Measurements from ENCODE around the gene SERPINB7. TPM values are rescaled to one million over a fixed set of nuclear protein-coding genes. Genes with fewer than 3 reads are reported as not detected.

SERPINB7 gene
- total and polyA plus RNA-seq, 2 of the 4 experiments (the other 2 are of a cell fraction) = 79.9 to 100 TPM

DNA sequence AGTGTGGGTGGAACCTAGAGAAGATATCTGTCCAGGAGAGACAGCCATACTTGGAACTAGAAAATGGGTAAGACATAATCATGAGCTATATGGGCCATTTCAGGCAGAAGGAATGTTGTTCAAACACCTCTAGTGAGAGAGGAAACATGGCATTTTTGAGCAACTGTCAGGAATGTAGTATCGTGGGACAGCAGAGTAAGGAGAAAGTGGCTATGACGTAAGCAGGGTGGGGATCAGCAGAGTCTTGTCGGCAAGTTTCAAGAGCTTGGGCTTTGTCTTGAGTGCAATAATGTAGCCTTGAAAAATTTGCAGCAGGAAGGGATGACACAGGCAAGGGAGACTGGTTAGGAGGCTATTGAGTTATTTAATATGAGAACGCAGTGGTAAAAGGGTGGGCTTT lies 20.4 kb downstream of the SERPINB7 start:
- no peaks in the 10 kb centered on the region for H3K36me3 ChIP-seq (ENCODE audit: control insufficient read depth, insufficient read depth, low read length)
- peaks cover 1% of the 10 kb centered on the region; the same call in 1 of the 2 replicates for H3K4me1 ChIP-seq (ENCODE audit: control insufficient read depth, insufficient read depth, low read length)
- no peak overlapping the region for H3K4ac ChIP-seq (ENCODE audit: low read depth, low read length)
- H3K27ac ChIP-seq (ENCODE audit: insufficient read depth, low read length) = no peak overlapping the region
- no peak for TF ChIP-seq MAZ (IDR thresholded peaks at IDR 0.05; ENCODE audit: borderline replicate concordance, low read depth, low read length)
- no peak for TF ChIP-seq MAFK (IDR thresholded peaks at IDR 0.05; ENCODE audit: low read depth, low read length)
- no peak for TF ChIP-seq CHD1 (IDR thresholded peaks at IDR 0.05; ENCODE audit: low read depth, low read length)
- TF ChIP-seq CEBPB (IDR thresholded peaks at IDR 0.05; ENCODE audit: low read depth, low read length) = no peak
- TF ChIP-seq MXI1 (IDR thresholded peaks at IDR 0.05; ENCODE audit: borderline replicate concordance, low read depth, low read length) = no peak
- no peak for TF ChIP-seq BHLHE40 (IDR thresholded peaks at IDR 0.05; ENCODE audit: low read depth, low read length)
- TF ChIP-seq POLR2A (IDR thresholded peaks at IDR 0.05; ENCODE audit: low read depth, low read length) = no peak
- no peak for TF ChIP-seq FOS (IDR thresholded peaks at IDR 0.05; ENCODE audit: low read depth, low read length)
- no peak for TF ChIP-seq CTCF (conservative IDR thresholded peaks at IDR 0.05; ENCODE audit: low read depth, low read length)
- no peak for TF ChIP-seq RFX5 (IDR thresholded peaks at IDR 0.05; ENCODE audit: low read depth, low read length)
- TF ChIP-seq RCOR1 (IDR thresholded peaks at IDR 0.05; ENCODE audit: insufficient replicate concordance, low read length) = no peak
- TF ChIP-seq, protein P1, sequence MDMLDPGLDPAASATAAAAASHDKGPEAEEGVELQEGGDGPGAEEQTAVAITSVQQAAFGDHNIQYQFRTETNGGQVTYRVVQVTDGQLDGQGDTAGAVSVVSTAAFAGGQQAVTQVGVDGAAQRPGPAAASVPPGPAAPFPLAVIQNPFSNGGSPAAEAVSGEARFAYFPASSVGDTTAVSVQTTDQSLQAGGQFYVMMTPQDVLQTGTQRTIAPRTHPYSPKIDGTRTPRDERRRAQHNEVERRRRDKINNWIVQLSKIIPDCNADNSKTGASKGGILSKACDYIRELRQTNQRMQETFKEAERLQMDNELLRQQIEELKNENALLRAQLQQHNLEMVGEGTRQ (IDR thresholded peaks at IDR 0.05; ENCODE audit: low read depth, low read length) = no peak
- TF ChIP-seq NFE2L2 (IDR thresholded peaks at IDR 0.05; ENCODE audit: low read depth, low read length) = no peak
- no peak for TF ChIP-seq SMC3 (IDR thresholded peaks at IDR 0.05; ENCODE audit: low read depth, low read length)
- no peak for TF ChIP-seq RAD21 (IDR thresholded peaks at IDR 0.05; ENCODE audit: low read length)
- TF ChIP-seq, protein P2, sequence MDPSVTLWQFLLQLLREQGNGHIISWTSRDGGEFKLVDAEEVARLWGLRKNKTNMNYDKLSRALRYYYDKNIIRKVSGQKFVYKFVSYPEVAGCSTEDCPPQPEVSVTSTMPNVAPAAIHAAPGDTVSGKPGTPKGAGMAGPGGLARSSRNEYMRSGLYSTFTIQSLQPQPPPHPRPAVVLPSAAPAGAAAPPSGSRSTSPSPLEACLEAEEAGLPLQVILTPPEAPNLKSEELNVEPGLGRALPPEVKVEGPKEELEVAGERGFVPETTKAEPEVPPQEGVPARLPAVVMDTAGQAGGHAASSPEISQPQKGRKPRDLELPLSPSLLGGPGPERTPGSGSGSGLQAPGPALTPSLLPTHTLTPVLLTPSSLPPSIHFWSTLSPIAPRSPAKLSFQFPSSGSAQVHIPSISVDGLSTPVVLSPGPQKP (IDR thresholded peaks at IDR 0.05; ENCODE audit: borderline replicate concordance, low read depth, low read length) = no peak
- H3K23ac ChIP-seq (ENCODE audit: low read depth, low read length) = no peak overlapping the region
- no peak overlapping the region for H3K56ac ChIP-seq (ENCODE audit: extremely low read depth, insufficient read depth, low read length)
- ChIA-PET CTCF (interaction anchor here (0.6 kb wide), 1 partner anchor 1319 kb away, joined by 3 read pairs; no protein-coding TSS in a partner anchor), POLR2A (ENCODE audit: unreplicated experiment) (interaction anchor here (0.7 kb wide), 1 partner anchor 22 kb away, joined by 5 read pairs; no protein-coding TSS in a partner anchor)
- dilution Hi-C loops (cut with HindIII; ENCODE audit: low sequenced_read_pairs, unreplicated experiment) = no loop called here
- no TSS peak for BruUV-seq (replicated peaks)
- H3K14ac ChIP-seq (replicated peaks; ENCODE audit: low read depth, low read length) = no peak overlapping the region
- H4K8ac ChIP-seq (ENCODE audit: low read depth in 2 of 2, low read length in 2 of 2) = no peak overlapping the region
- no peak overlapping the region for H3K18ac ChIP-seq (ENCODE audit: low read depth, low read length)
- no peak overlapping the region for H4K5ac ChIP-seq (ENCODE audit: low read depth, low read length)
- H3K9me3 ChIP-seq (ENCODE audit: control insufficient read depth, insufficient read depth, low read length) = no peaks in the 10 kb centered on the region
- H2BK5ac ChIP-seq (ENCODE audit: low read depth, low read length, poor library complexity, severe bottlenecking) = no peak overlapping the region
- H3K27me3 ChIP-seq (ENCODE audit: control insufficient read depth, insufficient read depth, low read length) = no peaks in the 10 kb centered on the region
- in situ Hi-C loops (cut with MboI; ENCODE audit: low sequenced_read_pairs) = no loop called here
- H3K9ac ChIP-seq (ENCODE audit: low read depth, low read length) = no peak overlapping the region
- no peaks in the 10 kb centered on the region for H4K20me1 ChIP-seq (ENCODE audit: insufficient read depth, low read length)
- H2BK20ac ChIP-seq (ENCODE audit: low read depth, low read length) = no peak overlapping the region
- H2AK9ac ChIP-seq (replicated peaks; ENCODE audit: low read depth, low read length, poor library complexity) = peak overlapping the region; percentile 55
- H2AK5ac ChIP-seq (ENCODE audit: low read depth, low read length) = no peak overlapping the region
- peak overlapping the region; percentile 69 for H2AFZ ChIP-seq (replicated peaks; ENCODE audit: low read length, poor library complexity)
- DNase-seq = no peak
- no peak overlapping the region for H4K91ac ChIP-seq (ENCODE audit: insufficient read depth, low read depth, low read length)
- no peak for ATAC-seq (ENCODE audit: low read depth)
- no peaks in the 10 kb centered on the region for H3K79me1 ChIP-seq (ENCODE audit: low read depth in 1 of 2, low read length in 2 of 2)
- no peak overlapping the region; the same call in 2 of the 3 replicates for H2BK15ac ChIP-seq (ENCODE audit: low read depth, low read length)
- 51% methylated on average over 2 of the region's 4 CpGs; no CpG with 5 or more reads in 1 of the 2 experiments for WGBS, 2 experiments (ENCODE audit: extremely low coverage in 2 of 2, insufficient read length in 1 of 2)
- no peak overlapping the region; the same call in 1 of the 2 replicates for H2BK120ac ChIP-seq (ENCODE audit: low read depth, low read length)
- intact Hi-C loops (cut with micrococcal nuclease) = no loop called here
- no peak overlapping the region for H3K4me3 ChIP-seq (ENCODE audit: insufficient read depth, low read depth, low read length)
- no peak overlapping the region for H3K4me2 ChIP-seq (ENCODE audit: low read depth, low read length)
- H3K9me1 ChIP-seq (ENCODE audit: insufficient read depth, low read length) = no peaks in the 10 kb centered on the region
